ENCODE measurements around the gene SEC63. TPM values are rescaled to one million over a fixed set of nuclear protein-coding genes. Genes with fewer than 3 reads are reported as not detected.

The SEC63 gene
- total RNA-seq, 1 experiment from 2014 or later: 10.8 TPM

DNA sequence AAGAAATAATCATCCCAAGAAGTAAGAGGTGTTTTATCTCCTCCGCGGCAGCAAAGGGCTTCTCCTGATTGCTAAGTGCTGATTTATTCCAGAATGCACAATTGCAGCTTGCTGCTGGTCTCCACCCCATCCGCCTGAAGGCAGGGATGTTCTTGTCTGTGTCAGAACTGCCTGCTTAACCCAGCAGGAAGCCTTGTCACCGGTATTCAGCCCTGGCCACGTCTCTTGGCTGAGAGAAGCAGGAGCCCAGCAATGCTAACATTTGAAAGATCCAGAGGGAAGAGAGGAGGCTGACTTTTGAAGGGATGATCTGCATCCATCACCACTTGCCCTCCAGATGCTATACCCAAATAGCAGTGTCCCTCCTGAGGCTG is 138.1 kb downstream of the SEC63 start:
- DNase-seq (ENCODE audit: low read depth): no peak

DNA sequence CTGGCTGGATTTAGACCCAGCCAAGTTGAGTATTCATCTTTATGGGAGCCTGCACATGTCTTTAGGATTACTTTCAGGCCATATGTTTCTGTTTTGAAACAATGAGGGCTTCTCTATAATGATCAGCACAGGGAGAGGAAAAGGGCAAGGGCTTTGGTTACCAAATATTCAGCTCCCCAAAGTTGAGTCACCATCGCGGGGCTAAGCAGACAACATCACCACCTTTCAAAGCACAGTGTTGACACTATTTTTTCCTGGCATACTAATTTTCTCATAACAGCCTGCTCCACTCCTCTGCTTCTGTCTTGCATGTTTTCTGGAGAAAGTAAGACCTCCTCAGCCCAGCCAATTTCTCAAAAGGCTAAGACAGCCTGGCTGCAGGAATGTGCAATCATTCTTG is 138.8 kb downstream of the SEC63 start:
- no peak for DNase-seq (ENCODE audit: low read depth)

DNA sequence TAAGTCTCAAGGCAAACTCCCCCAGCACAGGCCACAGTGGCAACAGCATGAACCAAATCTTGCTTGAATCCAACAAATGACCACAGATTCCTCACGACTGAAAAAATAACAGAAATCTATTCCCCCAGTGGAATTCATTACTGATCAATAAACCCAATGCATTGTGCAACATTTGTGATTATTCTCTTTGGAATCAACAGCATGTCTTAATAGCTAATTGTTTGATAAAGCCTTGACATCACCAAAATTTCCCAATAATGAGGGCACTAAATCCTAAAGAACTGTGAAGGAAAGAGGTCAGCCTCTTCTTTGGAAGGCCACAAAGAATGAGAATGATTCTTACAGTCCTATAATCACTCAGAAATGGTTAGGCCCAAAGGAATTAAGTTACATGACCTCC is 139.7 kb downstream of the SEC63 start:
- DNase-seq (ENCODE audit: low read depth): no peak

DNA sequence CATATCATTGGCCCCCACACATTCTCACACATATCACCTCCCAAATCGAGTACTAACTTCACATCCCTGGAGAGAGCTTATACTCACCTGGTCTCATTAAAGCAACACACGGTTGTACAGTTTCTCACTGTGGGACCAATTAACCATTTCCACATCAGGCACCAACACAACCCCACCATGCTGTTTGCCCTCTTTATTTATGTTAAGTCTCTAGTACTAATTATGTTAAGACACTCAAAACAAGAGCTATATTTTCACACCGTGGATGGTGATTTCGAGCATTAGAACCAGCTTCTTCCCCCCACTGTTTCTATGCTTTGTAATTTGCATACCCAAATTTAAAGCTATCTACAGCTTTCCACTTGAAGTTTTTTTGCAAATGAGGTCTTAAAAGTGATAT is 140.2 kb downstream of the SEC63 start:
- DNase-seq (ENCODE audit: low read depth): no peak

Small RNA genes within 50 kb of the gene (small RNA-seq; reads per million reads assigned to genes)
- not detected for gene MTHFD2P3
- not detected for gene RF00045
- not detected for gene RNU6-437P

Other genes with a start within 250 kb of the SEC63 start
- gene SCML4, start 133.9 kb downstream of the SEC63 start, total RNA-seq (2014; rRNA removed; shearing (Covaris generic)): not detected in 2 replicates
- gene OSTM1, start 116.5 kb upstream of the SEC63 start, total RNA-seq (2014; rRNA removed; shearing (Covaris generic)): 42.5 and 53.4 TPM in 2 replicates
- gene NR2E1, start 207.8 kb upstream of the SEC63 start, total RNA-seq (2014; rRNA removed; shearing (Covaris generic)): not detected in 2 replicates

Measured in HT1080 (cell line).